HG03571 (cell line): ENCODE results near the gene FOXP4.

ENCODE experiments used
- ATAC-seq: cut with Tn5 transposase; IDR thresholded peaks from one replicate; pipeline ENCODE4 v1.9.1; 2021; ENCODE audit not compliant: unreplicated experiment

Gene FOXP4

DNA sequence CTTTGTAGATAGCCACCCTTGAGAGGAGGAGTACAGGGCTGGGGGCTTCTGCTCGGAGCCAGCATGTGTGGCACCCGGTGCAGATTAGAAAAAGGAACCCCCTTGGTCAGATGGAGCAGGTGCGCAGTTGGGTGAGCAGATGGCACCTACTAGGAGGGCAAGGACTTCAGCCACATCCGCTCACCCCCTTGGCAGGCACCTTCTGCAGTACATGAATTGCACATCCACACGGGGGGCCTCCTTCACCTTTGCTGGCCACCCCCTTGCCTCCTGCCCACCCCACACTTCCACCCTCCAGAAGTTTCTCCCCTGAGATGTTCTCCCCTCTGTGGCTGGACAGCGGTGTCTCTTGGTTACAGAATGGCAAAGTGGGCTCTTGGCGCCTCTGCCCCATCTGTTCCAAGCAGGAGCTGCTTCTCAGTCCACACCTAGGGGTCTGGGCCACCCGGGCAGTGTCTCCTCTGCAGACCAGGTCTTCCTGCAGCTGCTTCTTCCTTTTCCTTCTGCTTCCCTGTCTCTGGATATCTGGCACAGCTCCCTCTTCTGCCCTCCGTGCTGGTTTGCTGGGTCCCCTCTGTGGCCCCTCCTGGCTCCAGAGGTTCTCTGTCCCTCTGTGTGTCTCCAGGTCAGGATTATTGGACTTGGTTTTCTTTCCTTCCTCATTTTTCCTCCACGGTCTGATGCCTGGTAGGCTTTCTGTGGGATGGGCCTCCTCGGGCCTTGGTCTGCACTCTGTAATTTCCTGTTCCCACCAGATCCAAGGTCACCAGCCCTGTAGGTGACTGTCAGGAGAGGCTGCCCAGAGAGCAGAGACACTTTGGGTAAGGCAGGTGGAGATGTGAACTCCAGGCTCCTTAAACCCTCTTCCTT, 96.1 kb downstream of the FOXP4 start:
- ATAC-seq, result no peak

DNA sequence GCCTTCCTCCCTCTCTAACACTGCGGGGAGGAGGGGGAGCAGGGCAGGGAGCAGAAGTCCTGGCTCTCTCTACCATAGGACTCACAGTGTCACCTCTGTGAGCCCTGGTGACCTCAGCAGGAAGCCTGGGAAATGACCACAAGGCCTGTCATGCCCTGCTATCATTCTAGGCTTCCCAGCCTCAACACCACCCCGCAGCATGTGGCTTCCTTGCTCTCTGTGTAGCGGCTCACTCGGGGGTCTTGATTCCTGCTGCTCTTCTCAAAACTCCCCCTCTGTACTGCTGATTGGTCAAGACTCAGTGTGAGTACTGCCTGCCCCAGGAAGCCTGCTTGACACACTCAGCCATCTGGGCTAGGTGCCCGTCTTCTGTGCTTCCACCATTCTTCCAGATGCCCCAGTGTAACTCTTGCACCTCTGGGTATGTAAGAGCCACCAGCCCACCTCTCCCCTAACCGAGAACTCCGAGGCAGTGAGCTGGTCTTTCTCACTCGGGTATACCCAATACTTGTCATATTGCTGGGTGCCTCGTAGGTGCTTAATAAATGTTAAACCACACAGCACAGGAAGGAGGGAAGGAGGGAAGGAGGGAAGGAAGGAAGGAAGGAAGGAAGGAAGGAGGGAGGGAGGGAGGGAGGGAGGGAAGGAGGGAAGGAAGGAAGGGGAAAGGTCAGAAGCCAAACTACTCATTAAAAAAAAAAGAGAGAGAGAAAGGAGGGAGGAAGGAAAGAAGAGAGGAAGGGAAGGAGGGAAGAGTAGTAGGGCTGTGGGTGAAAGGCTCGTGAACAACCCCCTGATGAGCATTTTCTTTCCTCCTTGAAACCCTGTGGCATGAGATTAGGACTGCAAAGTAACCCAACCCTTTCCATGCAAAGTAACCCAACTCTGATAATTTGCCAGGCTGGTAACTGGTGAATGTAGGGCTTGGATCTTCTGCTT, 97.0 kb downstream of the FOXP4 start:
- ATAC-seq, result no peak

DNA sequence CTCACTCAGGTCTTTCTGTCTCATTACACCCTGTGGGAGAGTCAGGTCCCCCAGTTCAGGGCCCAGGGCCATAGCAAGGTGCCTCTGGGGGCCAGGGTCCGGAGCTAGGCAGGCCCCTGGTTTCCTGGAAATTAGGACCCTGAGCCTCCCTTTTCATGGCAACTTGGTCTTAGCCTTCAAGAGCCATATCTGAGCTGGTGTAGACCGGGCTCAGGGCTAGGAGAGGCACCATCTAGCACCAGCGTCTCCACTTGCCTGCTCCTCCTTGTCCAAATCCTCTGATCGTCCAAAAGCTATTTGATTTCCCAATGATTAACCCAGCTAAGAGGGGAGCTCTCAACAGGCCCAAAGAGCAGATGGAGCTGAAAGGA, 97.7 kb downstream of the FOXP4 start:
- ATAC-seq, result no peak

DNA sequence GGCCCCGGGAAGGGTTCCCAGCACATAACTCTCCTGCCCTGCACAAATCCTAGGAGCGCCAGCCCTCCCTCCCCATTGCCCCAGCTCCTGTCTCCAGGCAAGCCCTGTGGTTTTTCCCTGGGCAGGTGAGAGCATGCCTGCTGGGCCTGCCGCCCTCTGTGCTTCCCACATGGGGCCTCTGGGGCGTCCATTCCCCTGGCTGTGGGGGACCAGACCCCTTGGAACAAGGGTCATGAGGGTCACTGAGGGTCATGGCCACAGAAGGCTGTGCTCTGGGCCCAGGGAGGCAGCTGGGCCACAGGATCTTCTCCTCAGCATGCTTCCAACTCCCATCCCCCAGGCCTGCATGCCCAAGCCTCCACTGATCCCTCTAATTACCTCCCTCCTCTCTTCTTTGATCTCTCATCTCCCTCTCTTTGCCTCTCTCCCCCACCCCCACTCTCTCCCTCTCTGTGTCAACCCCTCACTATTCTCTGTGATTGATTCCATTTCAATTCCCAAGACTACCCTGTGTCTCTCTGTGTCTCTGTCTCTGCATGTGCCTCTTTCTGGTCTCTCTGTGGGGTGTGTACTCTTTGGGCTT, 98.2 kb downstream of the FOXP4 start:
- no peak for ATAC-seq

DNA sequence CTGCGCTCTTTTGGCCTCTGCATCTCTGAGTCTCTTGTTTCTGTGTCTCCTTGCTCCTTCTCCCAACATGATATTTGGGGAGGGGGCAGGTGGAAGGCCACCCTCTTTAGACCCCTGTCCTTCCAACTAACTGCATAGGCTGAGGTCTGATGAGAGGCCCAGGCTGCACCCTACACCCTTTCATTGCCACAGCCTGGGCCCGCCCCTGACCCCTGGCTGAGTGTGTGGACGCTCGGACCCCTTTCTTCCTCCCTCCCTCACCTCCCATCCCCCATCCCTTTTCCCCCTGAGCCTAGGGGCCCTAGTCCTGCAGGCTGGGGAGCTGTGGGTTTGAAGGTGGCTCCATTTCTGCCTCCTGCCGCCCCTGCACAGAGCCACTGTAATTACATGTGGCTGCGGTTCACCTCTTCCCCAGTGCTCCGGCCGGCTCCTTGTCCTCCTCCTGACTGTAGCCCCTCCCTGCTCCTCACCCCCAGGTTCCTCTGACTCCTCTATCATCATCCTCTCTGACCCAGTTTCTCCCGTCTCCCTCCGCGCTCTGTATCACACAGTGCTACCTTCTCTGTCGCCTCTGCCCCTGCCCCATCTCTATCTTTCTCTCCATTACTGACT, 98.9 kb downstream of the FOXP4 start:
- ATAC-seq, result no peak

DNA sequence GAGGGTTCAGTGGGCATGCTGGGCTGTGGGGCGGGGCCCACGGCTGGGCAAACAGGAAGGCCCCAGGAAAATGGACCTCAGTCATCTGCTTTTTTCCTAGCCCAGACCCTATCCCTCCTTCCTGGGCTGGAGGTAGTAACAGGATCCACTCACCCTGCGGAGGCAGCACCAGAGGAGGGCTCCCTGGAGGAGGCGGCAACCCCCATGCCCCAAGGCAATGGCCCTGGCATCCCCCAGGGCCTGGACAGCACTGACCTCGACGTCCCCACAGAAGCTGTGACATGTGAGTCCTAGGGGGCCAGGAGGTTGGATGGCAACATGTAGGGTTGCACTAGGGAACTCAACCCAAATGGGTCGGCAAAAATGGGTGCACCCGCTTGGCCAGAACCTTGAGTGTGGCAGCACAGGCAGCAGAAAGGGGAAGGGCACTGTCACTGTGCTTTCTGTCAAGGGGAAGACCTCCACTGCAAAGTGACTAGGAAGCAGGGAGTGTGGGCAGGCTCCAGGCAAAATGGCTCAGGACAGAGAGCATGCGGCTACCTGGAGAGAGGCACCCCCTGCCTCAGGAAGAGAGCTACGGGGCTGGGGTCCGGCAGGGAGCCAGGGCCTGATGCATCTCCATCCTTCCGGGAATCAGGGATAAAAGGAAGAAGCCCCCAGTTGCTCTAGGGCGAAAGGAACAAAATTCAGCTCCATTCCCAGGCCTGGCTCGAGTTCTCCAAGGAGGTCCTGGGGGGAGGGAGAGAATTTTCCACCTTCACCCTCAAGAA, 100.0 kb downstream of the FOXP4 start:
- ATAC-seq, result no peak

DNA sequence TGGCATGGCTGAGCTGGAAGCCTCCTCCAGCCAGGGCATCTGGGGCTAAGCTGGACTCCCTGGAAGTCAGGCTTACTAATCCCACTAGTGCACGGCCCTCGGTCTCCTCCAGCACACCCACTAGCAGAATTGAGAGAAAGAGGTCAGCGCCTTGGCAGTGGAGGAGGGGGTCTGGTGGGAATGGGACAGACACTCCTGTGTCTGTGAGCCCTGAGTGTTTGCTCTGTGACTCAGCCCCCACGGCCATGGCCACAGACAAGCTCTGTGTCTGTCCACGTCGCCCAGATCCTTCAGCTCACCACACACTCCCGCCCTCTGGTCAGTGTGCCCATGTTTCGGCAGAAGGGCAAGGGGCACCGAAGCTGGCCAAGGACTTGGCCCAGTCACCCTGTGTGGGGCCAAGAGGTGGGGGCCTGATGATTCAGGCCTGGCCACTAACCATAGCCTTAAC, 100.9 kb downstream of the FOXP4 start:
- ATAC-seq, result no peak

DNA sequence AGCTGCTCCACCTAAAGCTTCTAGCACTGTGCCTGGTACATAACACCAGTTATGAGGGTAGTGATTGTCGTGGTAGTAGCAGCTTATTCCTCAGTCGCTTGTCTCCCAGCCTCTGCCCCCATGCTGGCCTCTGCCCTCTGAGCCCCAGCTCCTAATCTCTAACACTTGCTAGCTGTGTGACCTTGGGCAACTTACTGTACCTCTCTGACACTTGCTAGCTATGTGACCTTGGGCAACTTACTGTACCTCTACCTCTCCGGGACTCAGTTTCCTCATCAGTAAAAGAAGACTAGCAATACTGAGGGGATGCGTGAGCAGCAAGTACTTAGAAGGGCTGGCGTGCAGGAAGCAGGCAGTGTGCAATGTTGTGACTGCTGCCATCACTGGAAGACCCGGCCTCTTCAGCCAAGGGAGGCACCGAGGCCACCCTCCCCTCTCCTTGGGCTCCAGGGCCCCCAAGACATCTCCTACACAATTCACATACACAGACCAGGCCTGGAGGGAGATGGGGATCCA, 101.9 kb downstream of the FOXP4 start:
- ATAC-seq, result no peak

DNA sequence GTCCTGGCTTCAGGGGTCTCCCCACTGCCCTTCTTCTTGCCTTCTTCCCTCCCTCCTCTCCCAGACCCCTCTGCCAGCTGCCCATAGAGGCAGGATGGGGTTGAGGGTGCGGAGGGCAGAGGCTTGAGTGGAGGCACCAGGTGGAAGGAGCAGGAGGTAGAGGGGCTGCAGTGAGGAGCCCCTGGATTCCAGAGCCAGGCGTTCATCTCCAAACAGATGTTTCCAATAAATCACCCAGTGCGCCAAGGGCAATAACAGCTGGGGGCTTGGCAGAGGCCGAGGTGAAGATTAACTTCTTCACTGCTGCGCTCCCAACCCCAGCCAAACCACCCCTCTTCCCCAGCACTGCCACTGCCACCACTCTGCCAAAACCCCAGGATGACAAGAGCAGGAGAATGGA, 102.7 kb downstream of the FOXP4 start:
- ATAC-seq, result no peak

DNA sequence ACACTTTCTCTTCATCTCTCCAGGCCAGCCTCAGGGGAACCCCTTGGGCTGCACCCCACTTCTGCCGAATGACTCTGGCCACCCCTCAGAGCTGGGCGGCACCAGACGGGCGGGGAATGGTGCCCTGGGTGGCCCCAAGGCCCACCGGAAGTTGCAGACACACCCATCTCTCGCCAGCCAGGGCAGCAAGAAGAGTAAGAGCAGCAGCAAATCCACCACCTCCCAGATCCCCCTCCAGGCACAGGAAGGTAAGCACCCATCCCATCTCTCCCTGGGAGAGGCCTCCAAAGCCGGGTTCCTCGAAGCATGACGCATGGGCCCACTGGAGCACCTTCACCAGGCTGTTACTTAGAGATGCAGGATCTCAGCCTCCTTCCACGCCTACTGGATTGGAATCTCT, 103.4 kb downstream of the FOXP4 start:
- no peak for ATAC-seq

DNA sequence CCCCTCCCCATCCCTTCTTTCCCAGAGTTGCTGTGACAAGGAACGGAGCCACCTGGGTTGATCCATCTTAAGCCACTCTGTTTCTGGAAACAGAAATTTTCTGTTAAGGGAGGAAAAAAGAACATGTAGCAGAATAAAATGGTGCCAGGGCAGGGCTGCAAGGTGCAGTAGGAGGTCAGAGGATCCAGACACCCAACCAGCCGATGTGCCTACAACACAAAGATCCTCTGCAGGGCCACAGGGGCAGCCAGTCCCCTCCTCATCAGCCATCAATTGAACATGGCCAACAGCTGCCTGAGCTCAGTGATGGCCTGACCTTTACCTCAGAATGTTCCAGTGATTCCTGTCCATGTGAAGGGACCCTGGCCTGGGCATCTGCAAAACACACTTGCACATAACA, 103.9 kb downstream of the FOXP4 start:
- no peak for ATAC-seq

DNA sequence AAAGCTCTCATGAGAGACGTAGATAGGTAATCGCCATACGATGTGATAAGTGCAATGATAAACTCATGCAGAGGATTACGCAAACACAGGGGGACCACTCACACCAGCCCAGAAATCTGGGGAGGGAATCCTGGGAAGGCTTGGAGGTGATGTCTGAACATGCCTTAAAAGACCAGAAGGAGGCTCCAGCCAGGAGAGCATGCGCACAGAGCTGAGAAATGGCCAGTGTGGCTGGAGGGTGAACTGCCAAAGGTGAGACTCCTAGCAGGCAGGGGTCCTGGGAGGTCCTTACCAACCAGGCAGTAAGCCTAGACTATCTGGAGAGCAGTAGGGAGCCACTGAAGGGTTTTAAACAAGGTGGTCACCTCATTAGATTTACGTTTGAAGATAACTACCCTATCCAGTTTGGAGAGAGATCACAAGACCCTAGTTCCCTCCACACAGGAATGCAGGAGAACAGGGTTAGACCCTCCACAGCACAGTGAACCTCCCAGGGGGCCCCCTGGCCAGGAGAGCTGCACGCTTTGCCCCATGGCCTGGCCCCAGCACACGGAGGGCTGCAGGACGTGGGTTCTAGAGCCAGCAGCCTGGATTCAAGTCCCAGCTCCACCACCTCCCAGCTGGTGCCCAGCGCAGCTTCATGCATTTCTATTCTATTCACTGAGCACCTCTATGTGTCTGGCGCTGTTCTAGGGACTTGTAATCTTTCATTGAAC, 105.2 kb downstream of the FOXP4 start:
- ATAC-seq, result no peak
